Uterus (tissue), 2 donors: ENCODE results near the gene SAMD9.

Source experiments
- POLR2A ChIP-seq, 2 donors: fragments of 450-650 bp; IDR thresholded peaks; one replicate each; pipeline ENCODE4 v1.6.1; 2016; ENCODE audit warnings: antibody characterized with exemption in 2 of 2, mild to moderate bottlenecking in 1 of 2, moderate library complexity in 1 of 2
- TF ChIP-seq, protein P1 (sequence below), 4 experiments: fragments of 200-600 bp in 2 of 4; fragments of 450-650 bp in 2 of 4; sonication (generic) in 2 of 4; IDR thresholded peaks; one replicate each; pipeline ENCODE4 v1.5.1; 2016 to 2019; ENCODE audit warnings: antibody characterized with exemption in 4 of 4, mild to moderate bottlenecking in 2 of 4, moderate library complexity in 1 of 4

GRCh38 chr7:93055543-93056107, 62.2 kb downstream of the SAMD9 start:
- no peak for TF ChIP-seq POLR2A (IDR thresholded peaks at IDR 0.05)
- TF ChIP-seq, protein P1, sequence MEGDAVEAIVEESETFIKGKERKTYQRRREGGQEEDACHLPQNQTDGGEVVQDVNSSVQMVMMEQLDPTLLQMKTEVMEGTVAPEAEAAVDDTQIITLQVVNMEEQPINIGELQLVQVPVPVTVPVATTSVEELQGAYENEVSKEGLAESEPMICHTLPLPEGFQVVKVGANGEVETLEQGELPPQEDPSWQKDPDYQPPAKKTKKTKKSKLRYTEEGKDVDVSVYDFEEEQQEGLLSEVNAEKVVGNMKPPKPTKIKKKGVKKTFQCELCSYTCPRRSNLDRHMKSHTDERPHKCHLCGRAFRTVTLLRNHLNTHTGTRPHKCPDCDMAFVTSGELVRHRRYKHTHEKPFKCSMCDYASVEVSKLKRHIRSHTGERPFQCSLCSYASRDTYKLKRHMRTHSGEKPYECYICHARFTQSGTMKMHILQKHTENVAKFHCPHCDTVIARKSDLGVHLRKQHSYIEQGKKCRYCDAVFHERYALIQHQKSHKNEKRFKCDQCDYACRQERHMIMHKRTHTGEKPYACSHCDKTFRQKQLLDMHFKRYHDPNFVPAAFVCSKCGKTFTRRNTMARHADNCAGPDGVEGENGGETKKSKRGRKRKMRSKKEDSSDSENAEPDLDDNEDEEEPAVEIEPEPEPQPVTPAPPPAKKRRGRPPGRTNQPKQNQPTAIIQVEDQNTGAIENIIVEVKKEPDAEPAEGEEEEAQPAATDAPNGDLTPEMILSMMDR (IDR thresholded peaks at IDR 0.05): peak; percentile 56 to 72 (median 65)
